Measurements from ENCODE around the gene CCNI.
A peak's percentile ranks its signal among the peaks of the same experiment; 100 is the strongest.
"Not testable (repeated sequence)": the region's sequence is repeated elsewhere in the genome, so short reads cannot be mapped to it uniquely, and the experiment has no call there.

The CCNI gene

GRCh38 chr4:77040854-77041725 lies 34.7 kb downstream of the CCNI start:
- no peak for DNase-seq (ENCODE audit: low read depth in 2 of 2)

DNA sequence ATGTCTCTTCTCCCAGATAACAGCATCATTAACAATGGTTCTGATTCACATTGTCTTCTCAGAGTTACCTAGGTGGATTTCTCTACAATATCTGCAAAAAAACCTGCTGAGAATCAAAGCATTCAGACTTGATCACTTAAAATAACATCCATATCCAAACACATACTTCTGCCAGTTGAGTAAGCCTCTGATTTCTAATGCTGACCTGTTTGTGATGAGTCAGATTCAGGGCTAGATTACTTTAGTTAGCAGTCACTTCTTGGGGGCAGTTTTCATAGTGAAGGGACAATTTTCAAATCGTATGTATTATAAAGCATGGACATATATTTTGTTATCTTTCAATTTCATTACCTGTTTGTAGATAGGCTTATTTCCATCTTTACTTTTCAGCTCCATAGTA lies 35.5 kb downstream of the CCNI start:
- no peak for DNase-seq (ENCODE audit: low read depth in 2 of 2)

- no peak for DNase-seq (ENCODE audit: low read depth in 2 of 2)
Observed at GRCh38 chr4:77039796-77040195, 36.0 kb downstream of the CCNI start.

DNA sequence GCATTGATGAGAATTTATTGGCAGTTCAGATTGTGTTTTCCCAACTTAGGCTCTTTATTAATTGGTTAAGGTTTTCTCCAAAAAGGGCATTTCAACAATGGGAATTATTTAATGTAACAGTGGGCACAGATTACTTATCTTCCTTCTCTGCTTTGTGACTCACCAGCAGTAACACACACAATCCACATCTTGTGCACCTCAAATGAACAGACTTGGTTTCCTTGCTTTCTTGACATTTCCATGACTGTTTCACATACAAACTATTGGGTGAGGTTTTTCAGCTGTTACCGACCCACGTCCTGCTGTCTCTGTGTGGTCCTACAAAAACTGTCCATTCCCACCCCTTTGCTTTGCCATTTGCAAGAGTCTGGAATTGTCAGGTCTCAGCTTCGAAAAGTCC lies 38.1 kb downstream of the CCNI start:
- no peak for DNase-seq (ENCODE audit: low read depth in 2 of 2)

- not testable (repeated sequence) for DNase-seq (ENCODE audit: low read depth in 2 of 2)
Observed at GRCh38 chr4:77037168-77037567, 38.6 kb downstream of the CCNI start.

- no peak for DNase-seq (ENCODE audit: low read depth in 2 of 2)
Observed at GRCh38 chr4:77036206-77036605, 39.6 kb downstream of the CCNI start.

GRCh38 chr4:77035153-77035552 lies 40.6 kb downstream of the CCNI start:
- DNase-seq (ENCODE audit: low read depth in 2 of 2), result no peak

- peak in 1 of 2 donors; percentile 1 for DNase-seq (ENCODE audit: low read depth in 2 of 2)
Observed at GRCh38 chr4:77031544-77031943, 44.2 kb downstream of the CCNI start.

GRCh38 chr4:77029757-77030156 lies 46.0 kb downstream of the CCNI start:
- not testable (repeated sequence) for DNase-seq (ENCODE audit: low read depth in 2 of 2)

DNA sequence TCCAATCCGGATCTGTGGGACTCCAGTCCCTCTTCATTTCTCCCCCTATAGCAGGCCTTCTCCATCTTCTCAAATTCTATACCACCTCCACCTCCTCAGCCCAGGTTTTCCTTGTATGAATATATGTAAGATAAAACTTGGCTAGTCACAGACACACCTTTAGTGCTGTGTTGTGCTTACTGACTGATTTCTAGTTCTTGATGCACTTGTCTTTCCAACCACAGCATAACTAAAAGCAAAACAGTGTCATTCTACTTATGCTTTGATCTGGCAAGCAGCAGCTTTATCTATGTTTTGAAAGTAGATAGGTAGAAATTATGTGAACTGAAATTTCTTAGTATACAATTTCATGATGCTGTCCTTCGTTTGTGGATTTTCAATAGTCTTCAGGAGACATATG lies 47.5 kb downstream of the CCNI start:
- DNase-seq (ENCODE audit: low read depth in 2 of 2), result no peak

- DNase-seq (ENCODE audit: low read depth in 2 of 2), result no peak
Observed at GRCh38 chr4:77026322-77026704, 49.5 kb downstream of the CCNI start.

- DNase-seq (ENCODE audit: low read depth in 2 of 2), result peak in 1 of 2 donors; percentile 4
Observed at GRCh38 chr4:77025643-77026321, 50.0 kb downstream of the CCNI start.

DNA sequence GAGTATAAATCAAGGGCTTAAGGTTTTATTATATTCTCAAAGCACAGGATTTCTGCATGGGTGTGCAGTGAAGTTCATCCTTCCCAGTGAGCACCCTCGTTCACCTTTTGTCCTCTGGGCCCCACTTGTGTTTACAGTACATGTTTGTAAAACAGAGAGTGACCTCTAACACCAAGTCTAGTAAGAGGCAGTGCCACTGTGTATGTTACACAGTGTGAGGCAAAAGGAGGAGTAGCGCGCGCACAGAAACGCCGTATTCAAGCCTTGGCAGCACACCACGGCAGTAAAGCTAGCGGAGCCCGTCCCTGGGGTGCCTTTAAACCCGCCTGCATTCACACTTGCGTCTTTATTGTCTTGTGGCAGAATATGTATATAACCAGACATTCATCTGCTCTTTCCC lies 51.9 kb downstream of the CCNI start:
- no peak for DNase-seq (ENCODE audit: low read depth in 2 of 2)

GRCh38 chr4:77022560-77023179 lies 53.1 kb downstream of the CCNI start:
- no peak for DNase-seq (ENCODE audit: low read depth in 2 of 2)

DNA sequence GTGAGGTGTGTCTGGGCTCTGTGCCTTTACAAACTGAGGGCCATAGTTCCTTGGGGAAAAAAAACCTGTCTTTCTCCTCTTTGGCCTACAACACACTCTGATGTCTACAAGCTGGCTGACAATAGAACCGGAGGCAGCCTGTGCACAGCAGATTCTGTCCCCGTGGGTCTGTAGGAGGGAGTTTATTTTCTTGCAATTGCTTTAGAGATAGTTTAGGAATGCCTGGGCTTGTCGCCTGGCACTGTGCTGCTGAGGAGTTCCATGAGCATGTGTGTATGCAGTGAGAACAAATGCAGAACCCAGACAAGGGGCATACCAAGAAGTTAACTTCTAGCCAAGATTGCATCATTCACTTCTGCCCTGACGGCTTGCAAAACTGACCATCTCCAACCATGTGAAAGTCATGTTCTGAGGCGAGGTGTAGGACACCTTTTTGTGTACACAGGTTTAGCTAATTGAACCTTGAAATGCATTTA lies 54.1 kb downstream of the CCNI start:
- no peak for DNase-seq (ENCODE audit: low read depth in 2 of 2)

DNA sequence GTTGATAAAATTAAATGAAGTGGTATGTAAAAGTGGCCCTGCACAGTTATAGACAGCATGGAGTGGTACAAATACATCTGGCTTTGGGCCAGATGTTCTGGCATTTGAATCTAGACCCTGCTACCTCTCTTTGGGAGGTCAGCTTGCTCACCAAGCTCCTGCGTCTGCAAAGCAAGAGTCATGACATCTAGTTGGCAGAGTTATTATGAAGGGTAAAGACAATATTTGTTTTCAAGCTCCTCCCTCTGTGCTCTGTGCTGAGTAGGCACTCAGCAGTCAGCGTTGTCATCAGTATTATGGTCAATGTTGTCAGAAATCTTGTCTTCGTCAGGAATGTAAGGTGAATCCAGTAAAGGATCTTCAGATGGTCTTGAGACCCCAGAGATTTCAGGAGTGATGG lies 55.8 kb downstream of the CCNI start:
- no peak for DNase-seq (ENCODE audit: low read depth in 2 of 2)

- no peak for DNase-seq (ENCODE audit: low read depth in 2 of 2)
Observed at GRCh38 chr4:77015390-77015789, 60.4 kb downstream of the CCNI start.

DNA sequence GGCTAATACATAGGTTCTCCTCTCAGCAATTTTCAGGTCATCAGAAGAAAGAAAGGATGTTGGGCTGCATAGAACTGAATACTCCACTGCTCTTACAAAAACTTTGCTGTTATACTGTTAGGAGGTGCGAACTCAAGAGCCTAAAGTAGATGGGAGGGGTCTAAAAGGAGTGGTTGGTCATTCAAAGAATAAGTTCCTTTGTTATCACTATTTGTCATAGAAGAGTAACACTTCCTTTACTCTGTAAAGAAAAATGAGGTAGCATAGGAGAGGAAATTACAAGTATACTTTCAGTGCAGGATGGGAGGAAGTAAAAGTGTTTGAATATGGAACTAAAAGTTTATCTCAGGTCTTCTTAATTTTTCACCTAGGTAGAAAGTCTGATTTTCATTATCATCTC lies 61.5 kb downstream of the CCNI start:
- no peak for DNase-seq (ENCODE audit: low read depth in 2 of 2)

- DNase-seq (ENCODE audit: low read depth in 2 of 2), result no peak
Observed at GRCh38 chr4:77012726-77013125, 63.1 kb downstream of the CCNI start.

DNA sequence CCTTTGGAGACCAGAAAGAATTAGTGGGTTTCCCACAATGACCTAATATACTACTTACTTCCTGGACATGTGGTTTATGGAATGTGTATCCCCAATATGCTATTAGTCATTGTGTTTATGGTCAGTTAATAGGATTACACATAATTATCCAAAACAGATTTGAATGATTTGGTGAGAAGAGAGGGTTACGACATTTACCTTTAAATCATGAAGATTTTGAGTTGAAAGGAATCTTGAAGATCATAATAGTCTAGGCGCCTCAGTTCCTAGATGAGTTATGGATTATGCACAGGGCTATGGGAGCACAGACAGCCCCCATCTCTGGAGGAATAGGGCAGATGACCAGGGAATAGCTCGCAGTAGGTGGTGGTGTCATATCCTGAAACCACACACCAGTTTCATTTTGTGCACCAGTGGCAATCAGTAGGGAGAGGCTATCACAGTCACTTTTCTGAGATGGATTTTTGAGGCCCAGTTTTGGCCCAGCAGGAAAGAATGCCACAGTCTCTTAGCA lies 64.9 kb downstream of the CCNI start:
- DNase-seq (ENCODE audit: low read depth in 2 of 2), result no peak

- no peak for DNase-seq (ENCODE audit: low read depth in 2 of 2)
Observed at GRCh38 chr4:77009511-77010115, 66.2 kb downstream of the CCNI start.

Data from stimulated activated CD8-positive, alpha-beta memory T cell treated with anti-CD3 and anti-CD28 coated beads, Interleukin-15, amount 100 ng/mL, for 48 hours (primary cell).